Thyroid gland (tissue), 4 donors: Measurements from ENCODE around the gene SYT13. TPM values are rescaled to one million over a fixed set of nuclear protein-coding genes. Genes with fewer than 3 reads are reported as not detected.

Experiments
- DNase-seq, 2 donors: peaks; one replicate each; pipeline ENCODE4 v3.0.0-alpha.2; 2019
- H3K27ac ChIP-seq, 3 donors: fragments of 200-600 bp; sonication (generic); 1 replicate in 2 of 3; 2 replicates in 1 of 3; pipeline ENCODE4 v1.5.1; 2016 to 2019; ENCODE audit warnings: mild to moderate bottlenecking in 1 of 3, moderate library complexity in 1 of 3
- H3K27me3 ChIP-seq: fragments of 200-600 bp; sonication (generic); one replicate; pipeline ENCODE4 v1.5.1; 2019
- H3K36me3 ChIP-seq, 2 donors: fragments of 200-600 bp; sonication (generic); one replicate each; pipeline ENCODE4 v1.5.1; 2016 to 2019
- H3K4me1 ChIP-seq, 2 donors: fragments of 200-600 bp; sonication (generic); one replicate each; pipeline ENCODE4 v1.5.1; 2017 to 2019
- H3K4me3 ChIP-seq, 3 donors: fragments of 200-600 bp; sonication (generic); replicated peaks in 1 of 3; 1 replicate in 2 of 3; 2 replicates in 1 of 3; pipeline ENCODE4 v1.5.1; 2016; ENCODE audit warnings: mild to moderate bottlenecking in 1 of 3
- H3K9me3 ChIP-seq: fragments of 200-600 bp; sonication (generic); one replicate; pipeline ENCODE4 v1.5.1; 2017
- POLR2A ChIP-seq, 2 donors: fragments of 450-650 bp; IDR thresholded peaks; one replicate each; pipeline ENCODE4 v1.6.1; 2017; ENCODE audit warnings: antibody characterized with exemption in 2 of 2, mild to moderate bottlenecking in 2 of 2, moderate library complexity in 1 of 2
- whole genome bisulfite sequencing, 2 donors: methylation state at CpG; one replicate each; pipeline ENCODE4 v1.1.5; 2017; 5-methylcytosine and 5-hydroxymethylcytosine counted together
- intact Hi-C: fragments of 100-400 bp; cut with DNase I; formaldehyde crosslinking; loops from one replicate; pipeline ENCODE4 v1.15.1; 2023
- total RNA-seq, 4 donors: library from RNA; depleted of rRNA; stranded (reverse); fragments of >200 nt; gene quantifications; one replicate each; pipeline ENCODE4 v1.2.3, GENCODE V29; 2016
- TF ChIP-seq, protein P1 (sequence below), 6 experiments: fragments of 200-600 bp in 3 of 6; fragments of 450-650 bp in 3 of 6; sonication (generic) in 3 of 6; IDR thresholded peaks; one replicate each; pipeline ENCODE4 v1.5.1; 2016 to 2019; ENCODE audit warnings: antibody characterized with exemption in 6 of 6, mild to moderate bottlenecking in 2 of 6, inconsistent platforms in 1 of 6, moderate library complexity in 1 of 6

SYT13 gene
- total RNA-seq, 4 donors from 2014 or later, result 1.6 to 12.7 (median 4.3) TPM

DNA sequence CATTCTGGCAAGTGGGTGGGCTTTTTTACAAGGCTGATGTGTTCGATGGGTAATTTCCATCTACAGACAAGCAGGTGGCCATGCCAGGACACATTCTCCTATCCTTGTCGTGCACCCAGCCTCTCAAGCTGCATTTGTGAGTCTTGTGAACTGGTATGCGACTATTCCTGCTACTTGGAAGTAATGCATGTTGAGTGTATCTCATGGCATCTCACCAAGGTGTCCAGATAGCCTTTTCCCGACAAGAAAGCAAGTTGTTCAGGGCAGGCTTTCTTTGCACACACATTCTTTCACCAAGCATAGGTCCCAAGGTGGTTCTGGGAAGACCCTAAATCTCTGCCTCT, 18.8 kb upstream of the SYT13 start:
- Histone ChIP-seq H3K4me1 (no peaks in the 10 kb centered on the region), H3K27me3 (no peaks in the 10 kb centered on the region)
- no peak for DNase-seq

DNA sequence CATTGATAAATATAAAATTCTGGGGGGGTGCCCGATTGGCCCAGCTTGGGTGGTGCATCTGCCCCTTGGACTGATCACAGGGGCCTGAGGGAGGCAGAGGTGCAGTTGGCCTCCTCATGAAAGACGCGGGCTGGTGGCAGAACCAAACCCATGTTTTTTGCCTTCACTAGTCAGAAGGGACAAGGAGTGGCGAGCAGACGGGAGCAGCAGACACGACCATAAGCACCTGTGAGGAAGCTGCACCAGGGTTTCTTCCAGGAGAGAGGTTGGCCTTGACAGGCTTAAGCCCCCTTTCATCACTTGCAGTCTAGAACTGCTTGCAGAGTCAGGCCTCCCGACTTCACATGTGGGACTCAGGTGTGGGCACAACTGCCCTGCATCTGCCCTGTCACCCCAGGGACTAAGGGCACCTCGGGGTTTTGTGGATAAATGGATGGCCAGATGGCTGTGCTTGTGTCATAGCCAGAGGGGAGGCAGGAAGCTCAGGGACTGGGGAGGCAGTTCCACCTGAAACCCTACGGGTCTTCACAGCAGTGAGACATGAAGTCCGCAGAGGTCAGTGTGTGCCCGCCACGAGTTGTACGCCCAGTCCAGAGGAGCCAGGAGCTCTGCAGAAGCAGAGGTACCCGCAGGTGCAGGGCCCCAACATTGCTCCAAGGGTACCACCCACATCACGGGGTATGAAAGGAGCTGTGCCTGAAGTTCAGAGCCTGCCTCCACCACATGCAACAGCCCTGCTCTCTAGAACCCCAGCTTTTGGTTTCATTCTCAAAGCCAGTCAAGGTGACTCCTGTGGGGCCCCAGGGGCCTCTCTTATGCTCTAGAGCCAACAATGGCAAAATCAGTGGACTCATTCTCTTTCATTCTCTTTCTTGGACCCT, 18.2 kb upstream of the SYT13 start:
- WGBS, 2 donors, result 83 to 92% methylated on average over 9 to 13 of the region's 15 CpGs
- Histone ChIP-seq H3K27ac (no peak overlapping the region), H3K9me3 (no peaks in the 10 kb centered on the region), H3K4me1 (no peaks in the 10 kb centered on the region), H3K36me3 (no peaks in the 10 kb centered on the region), H3K4me3 (no peak overlapping the region), H3K27me3 (no peaks in the 10 kb centered on the region)
- TF ChIP-seq, protein P1, sequence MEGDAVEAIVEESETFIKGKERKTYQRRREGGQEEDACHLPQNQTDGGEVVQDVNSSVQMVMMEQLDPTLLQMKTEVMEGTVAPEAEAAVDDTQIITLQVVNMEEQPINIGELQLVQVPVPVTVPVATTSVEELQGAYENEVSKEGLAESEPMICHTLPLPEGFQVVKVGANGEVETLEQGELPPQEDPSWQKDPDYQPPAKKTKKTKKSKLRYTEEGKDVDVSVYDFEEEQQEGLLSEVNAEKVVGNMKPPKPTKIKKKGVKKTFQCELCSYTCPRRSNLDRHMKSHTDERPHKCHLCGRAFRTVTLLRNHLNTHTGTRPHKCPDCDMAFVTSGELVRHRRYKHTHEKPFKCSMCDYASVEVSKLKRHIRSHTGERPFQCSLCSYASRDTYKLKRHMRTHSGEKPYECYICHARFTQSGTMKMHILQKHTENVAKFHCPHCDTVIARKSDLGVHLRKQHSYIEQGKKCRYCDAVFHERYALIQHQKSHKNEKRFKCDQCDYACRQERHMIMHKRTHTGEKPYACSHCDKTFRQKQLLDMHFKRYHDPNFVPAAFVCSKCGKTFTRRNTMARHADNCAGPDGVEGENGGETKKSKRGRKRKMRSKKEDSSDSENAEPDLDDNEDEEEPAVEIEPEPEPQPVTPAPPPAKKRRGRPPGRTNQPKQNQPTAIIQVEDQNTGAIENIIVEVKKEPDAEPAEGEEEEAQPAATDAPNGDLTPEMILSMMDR (IDR thresholded peaks at IDR 0.05), result no peak
- no peak for TF ChIP-seq POLR2A (IDR thresholded peaks at IDR 0.05)
- no peak for DNase-seq
- intact Hi-C loops, result no loop called here

More for the DNA sequence above, 18.8 kb upstream of the SYT13 start:
- TF ChIP-seq, protein P1 (IDR thresholded peaks at IDR 0.05), result no peak
- no peak for TF ChIP-seq POLR2A (IDR thresholded peaks at IDR 0.05)
- intact Hi-C loops, result no loop called here
- Histone ChIP-seq H3K36me3 (no peaks in the 10 kb centered on the region), H3K27ac (no peak overlapping the region), H3K4me3 (no peak overlapping the region), H3K9me3 (no peaks in the 10 kb centered on the region)
- WGBS, 2 donors, result 75 to 83% methylated on average over 4 of the region's 4 CpGs

DNA sequence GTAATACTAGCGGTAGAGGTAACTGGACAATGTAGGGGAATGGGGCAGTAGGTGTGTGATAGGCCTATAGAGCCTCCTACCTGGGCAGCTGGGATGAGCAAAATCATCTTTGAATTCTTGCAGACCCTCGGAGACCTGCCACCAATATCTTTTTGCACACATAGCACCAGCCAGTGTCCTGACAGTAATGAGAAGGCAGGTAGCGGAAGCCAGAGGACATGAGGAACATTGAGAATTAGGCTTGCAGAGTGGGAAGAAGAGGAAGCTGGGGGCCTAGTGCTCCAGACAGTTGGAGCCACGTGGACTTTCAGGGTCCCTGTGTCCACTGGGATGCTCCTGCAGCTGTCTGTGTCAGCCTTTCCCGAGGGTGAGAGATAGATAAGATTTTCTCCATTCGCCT, 17.2 kb upstream of the SYT13 start:
- TF ChIP-seq, protein P1 (IDR thresholded peaks at IDR 0.05), result no peak
- no peak for TF ChIP-seq POLR2A (IDR thresholded peaks at IDR 0.05)
- H3K4me3 ChIP-seq, result no peak overlapping the region
- H3K27me3 ChIP-seq, result no peaks in the 10 kb centered on the region
- H3K4me1 ChIP-seq, result no peaks in the 10 kb centered on the region
- no peaks in the 10 kb centered on the region for H3K36me3 ChIP-seq
- intact Hi-C loops, result no loop called here
- DNase-seq, result no peak
- WGBS, 2 donors, result 81 to 86% methylated on average over 6 of the region's 6 CpGs
- no peak overlapping the region for H3K27ac ChIP-seq
- no peaks in the 10 kb centered on the region for H3K9me3 ChIP-seq

DNA sequence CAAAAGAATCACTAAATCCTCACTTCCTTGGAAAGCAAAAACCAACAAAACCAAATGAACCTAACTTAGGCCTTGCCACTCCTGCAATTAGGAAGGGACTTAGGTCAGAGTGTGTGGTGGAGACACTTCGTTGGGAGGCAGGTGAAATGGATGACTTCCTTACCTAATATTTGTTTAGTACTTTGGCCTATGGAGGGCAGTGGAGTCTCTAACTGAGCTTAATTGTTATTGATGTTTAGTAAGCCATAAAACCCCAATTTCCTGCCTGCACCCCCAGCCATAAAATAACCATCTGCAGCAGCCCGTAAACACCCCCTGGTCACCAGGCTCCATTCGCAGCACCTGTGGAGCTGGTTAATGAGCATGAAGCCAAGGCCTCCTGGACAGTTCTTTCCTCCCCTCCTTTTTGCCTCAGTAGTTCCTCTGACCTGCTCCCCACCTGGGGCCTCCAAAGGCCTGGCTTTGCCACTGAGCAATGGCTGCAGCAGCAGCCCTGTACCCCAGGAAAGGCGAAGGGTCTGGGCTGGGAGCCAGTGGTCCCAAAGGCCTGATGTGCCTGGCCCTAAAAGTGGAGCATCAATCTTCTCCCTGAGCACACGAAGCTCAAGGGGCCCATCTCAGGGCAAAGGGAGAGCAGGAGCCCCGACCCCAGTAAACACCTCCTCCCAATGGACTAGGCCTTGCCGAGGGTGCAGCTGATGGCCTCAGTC, 15.6 kb upstream of the SYT13 start:
- Histone ChIP-seq H3K27ac (no peak overlapping the region), H3K4me3 (no peak overlapping the region), H3K9me3 (no peaks in the 10 kb centered on the region), H3K4me1 (no peaks in the 10 kb centered on the region), H3K27me3 (no peaks in the 10 kb centered on the region), H3K36me3 (no peaks in the 10 kb centered on the region)
- 83 to 88% methylated on average over 6 to 7 of the region's 7 CpGs for WGBS, 2 donors
- TF ChIP-seq, protein P1 (IDR thresholded peaks at IDR 0.05), result no peak
- TF ChIP-seq POLR2A (IDR thresholded peaks at IDR 0.05), result no peak
- DNase-seq, result no peak
- intact Hi-C loops, result no loop called here

DNA sequence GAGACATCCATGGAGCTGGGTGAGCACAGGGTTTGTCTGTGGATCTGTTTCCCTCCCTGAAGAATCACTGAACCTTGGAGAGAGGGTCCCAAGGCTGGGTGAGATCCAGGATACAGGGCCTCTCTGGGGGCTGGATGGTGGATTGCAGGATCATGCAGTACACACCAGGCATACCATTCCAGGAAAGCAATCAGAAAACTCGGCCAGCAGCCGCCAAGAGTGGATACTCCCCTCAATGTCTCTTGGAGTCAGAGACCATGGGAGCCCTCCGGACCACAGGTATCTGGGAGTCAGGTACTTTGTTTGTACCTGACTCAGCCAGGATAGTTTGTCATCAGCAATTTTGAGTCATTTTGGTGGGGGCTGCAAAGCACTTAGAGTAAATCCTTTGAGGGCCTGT, 14.6 kb upstream of the SYT13 start:
- TF ChIP-seq, protein P1 (IDR thresholded peaks at IDR 0.05), result no peak
- no peaks in the 10 kb centered on the region for H3K4me1 ChIP-seq
- H3K36me3 ChIP-seq, result no peaks in the 10 kb centered on the region
- H3K27me3 ChIP-seq, result no peaks in the 10 kb centered on the region
- WGBS, 2 donors, result 81 to 87% methylated on average over 3 of the region's 3 CpGs
- H3K27ac ChIP-seq, result no peak overlapping the region
- H3K9me3 ChIP-seq, result no peaks in the 10 kb centered on the region
- no peak for DNase-seq
- no peak overlapping the region for H3K4me3 ChIP-seq
- intact Hi-C loops, result no loop called here
